H9 (cell line): ENCODE results near the gene FRMD4B. TPM values are rescaled to one million over a fixed set of nuclear protein-coding genes. Genes with fewer than 3 reads are reported as not detected.
A peak's percentile ranks its signal among the peaks of the same experiment; 100 is the strongest.

ENCODE experiments used
- DNase-seq: peaks from one replicate; pipeline ENCODE4 v3.0.0-alpha.2; 2017
- H2AFZ ChIP-seq: one replicate; pipeline ENCODE4 v1.6.1; 2013; ENCODE audit warnings: mild to moderate bottlenecking, low read length, control low read depth, moderate library complexity
- H2AK5ac ChIP-seq: 2 replicates; pipeline ENCODE4 v1.6.1; 2013; ENCODE audit warnings: low read length, control low read depth, mixed read lengths; ENCODE audit not compliant: insufficient read length
- H2BK120ac ChIP-seq: one replicate; pipeline ENCODE4 v1.6.1; 2013; ENCODE audit warnings: low read depth, mild to moderate bottlenecking, low read length, control low read depth, inconsistent platforms; ENCODE audit not compliant: poor library complexity, severe bottlenecking
- H2BK12ac ChIP-seq: 2 replicates; pipeline ENCODE4 v1.6.1; 2013; ENCODE audit warnings: low read length, control low read depth, mixed read lengths, low read depth; ENCODE audit not compliant: insufficient read length
- H2BK15ac ChIP-seq: 2 replicates; pipeline ENCODE4 v1.6.1; 2013; ENCODE audit warnings: low read depth, low read length, control low read depth
- H2BK20ac ChIP-seq: one replicate; pipeline ENCODE4 v1.6.1; 2013; ENCODE audit warnings: low read depth, mild to moderate bottlenecking, low read length, control low read depth, inconsistent platforms; ENCODE audit not compliant: poor library complexity, severe bottlenecking
- H2BK5ac ChIP-seq: 2 replicates; pipeline ENCODE4 v1.6.1; 2013; ENCODE audit warnings: low read length, control low read depth, mixed read lengths; ENCODE audit not compliant: insufficient read length
- H3K14ac ChIP-seq: 2 replicates; pipeline ENCODE4 v1.6.1; 2013; ENCODE audit warnings: low read length, control low read depth; ENCODE audit not compliant: insufficient read depth
- H3K18ac ChIP-seq: 2 replicates; pipeline ENCODE4 v1.6.1; 2013; ENCODE audit warnings: low read depth, mild to moderate bottlenecking, mixed read lengths, low read length, control low read depth; ENCODE audit not compliant: insufficient read length
- H3K23ac ChIP-seq: 2 replicates; pipeline ENCODE4 v1.6.1; 2013; ENCODE audit warnings: low read length, control low read depth, mixed read lengths, low read depth; ENCODE audit not compliant: insufficient read length
- H3K23me2 ChIP-seq: 2 replicates; pipeline ENCODE4 v1.6.1; 2013; ENCODE audit warnings: low read depth, mild to moderate bottlenecking, mixed read lengths, low read length, control low read depth; ENCODE audit not compliant: insufficient read length, poor library complexity, severe bottlenecking
- H3K27ac ChIP-seq: 2 replicates; pipeline ENCODE4 v1.5.1; 2013; ENCODE audit warnings: low read length, control low read depth, mixed read lengths, low read depth; ENCODE audit not compliant: insufficient read length
- H3K27me3 ChIP-seq: 2 replicates; pipeline ENCODE4 v1.6.1; 2013; ENCODE audit warnings: low read length, control low read depth, inconsistent platforms; ENCODE audit not compliant: insufficient read depth
- H3K4ac ChIP-seq: 2 replicates; pipeline ENCODE4 v1.6.1; 2013; ENCODE audit warnings: low read depth, mild to moderate bottlenecking, control low read depth, inconsistent platforms, low read length, moderate library complexity
- H3K4me1 ChIP-seq: 2 replicates; pipeline ENCODE4 v1.6.1; 2013; ENCODE audit warnings: low read length, control low read depth, inconsistent platforms; ENCODE audit not compliant: insufficient read depth
- H3K4me2 ChIP-seq: 2 replicates; pipeline ENCODE4 v1.6.1; 2013; ENCODE audit warnings: low read length, control low read depth, mixed read lengths; ENCODE audit not compliant: insufficient read length, insufficient read depth
- H3K56ac ChIP-seq: 2 replicates; pipeline ENCODE4 v1.6.1; 2013; ENCODE audit warnings: low read depth, mild to moderate bottlenecking, mixed read lengths, low read length, control low read depth; ENCODE audit not compliant: insufficient read length
- H3K79me1 ChIP-seq: 2 replicates; pipeline ENCODE4 v1.6.1; 2013; ENCODE audit warnings: low read depth, mild to moderate bottlenecking, moderate library complexity, low read length, control low read depth, inconsistent platforms; ENCODE audit not compliant: insufficient read depth, poor library complexity, severe bottlenecking
- H3K79me2 ChIP-seq: 2 replicates; pipeline ENCODE4 v1.6.1; 2013; ENCODE audit warnings: low read length, control low read depth, inconsistent platforms; ENCODE audit not compliant: insufficient read depth
- H3K9ac ChIP-seq: 2 replicates; pipeline ENCODE4 v1.6.1; 2013; ENCODE audit warnings: low read length, control low read depth, mixed read lengths; ENCODE audit not compliant: insufficient read length; ENCODE audit errors: extremely low read depth
- H3K9me3 ChIP-seq: one replicate; pipeline ENCODE4 v1.6.1; 2013; ENCODE audit warnings: low read depth, low read length, inconsistent platforms; ENCODE audit not compliant: control insufficient read depth
- H3T11ph ChIP-seq: one replicate; pipeline ENCODE4 v1.6.1; 2013; ENCODE audit warnings: mild to moderate bottlenecking, low read length, control low read depth, inconsistent platforms
- H4K20me1 ChIP-seq: one replicate; pipeline ENCODE4 v1.6.1; 2013; ENCODE audit not compliant: control insufficient read depth, insufficient read length, insufficient read depth
- H4K5ac ChIP-seq: 2 replicates; pipeline ENCODE4 v1.6.1; 2013; ENCODE audit warnings: low read depth, mild to moderate bottlenecking, mixed read lengths, low read length, control low read depth; ENCODE audit not compliant: insufficient read length
- H4K8ac ChIP-seq: replicated peaks from 2 replicates; pipeline ENCODE4 v1.6.1; 2013; ENCODE audit warnings: low read length, control low read depth, mixed read lengths, low read depth; ENCODE audit not compliant: insufficient read length
- H4K91ac ChIP-seq: 2 replicates; pipeline ENCODE4 v1.6.1; 2013; ENCODE audit warnings: low read depth, mild to moderate bottlenecking, moderate library complexity, mixed read lengths, low read length, control low read depth; ENCODE audit not compliant: insufficient read length
- H3K27ac Mint-ChIP-seq, 3 experiments: 2 replicates in 2 of 3; 3 replicates in 1 of 3; pipeline ENCODE4 v1.8.0; 2020 to 2021; ENCODE audit warnings: mixed read lengths in 3 of 3, mild to moderate bottlenecking in 1 of 3, moderate library complexity in 1 of 3
- H3K27me3 Mint-ChIP-seq: 2 replicates; pipeline ENCODE4 v1.8.0; 2021; ENCODE audit warnings: low read depth, mild to moderate bottlenecking, moderate library complexity, mixed read lengths
- H3K36me3 Mint-ChIP-seq, 3 experiments: 2 replicates in 2 of 3; 3 replicates in 1 of 3; pipeline ENCODE4 v1.8.0; 2020 to 2021; ENCODE audit warnings: low read depth in 3 of 3, mixed read lengths in 3 of 3; ENCODE audit not compliant: insufficient read depth in 1 of 3
- H3K4me1 Mint-ChIP-seq, 2 experiments: 2 replicates each; pipeline ENCODE4 v1.8.0; 2020; ENCODE audit warnings: mixed read lengths in 2 of 2
- H3K4me3 Mint-ChIP-seq, 2 experiments: 2 replicates in 1 of 2; 3 replicates in 1 of 2; pipeline ENCODE4 v1.8.0; 2020 to 2021; ENCODE audit warnings: mild to moderate bottlenecking in 2 of 2, mixed read lengths in 2 of 2, moderate library complexity in 1 of 2
- H3K9me3 Mint-ChIP-seq, 2 experiments: 2 replicates in 1 of 2; 3 replicates in 1 of 2; pipeline ENCODE4 v1.8.0; 2020; ENCODE audit warnings: mild to moderate bottlenecking in 2 of 2, mixed read lengths in 2 of 2, moderate library complexity in 1 of 2
- WGBS: extraction: QIAGEN DNeasy Blood & Tissue Kit; methylation state at CpG from one replicate; pipeline ENCODE4 v1.1.7; 2013; ENCODE audit warnings: missing lambda C conversion rate, low lambda C conversion rate, mixed read lengths; ENCODE audit not compliant: insufficient read length; ENCODE audit errors: extremely low coverage; 5-methylcytosine and 5-hydroxymethylcytosine counted together
- total RNA-seq: library from RNA; stranded (reverse); gene quantifications from 2 replicates; pipeline ENCODE4 v1.2.1, GENCODE V29; 2021
- TF ChIP-seq, protein P1 (sequence below): fragments of 200-600 bp; sonication (generic); conservative IDR thresholded peaks from 3 replicates; pipeline ENCODE4 v1.8.0; 2021; ENCODE audit warnings: antibody characterized with exemption, mild to moderate bottlenecking

The FRMD4B gene
- total RNA-seq, 1 experiment from 2014 or later: 3.4 TPM

- Histone ChIP-seq H2BK120ac (no peak overlapping the region), H3K14ac (no peak overlapping the region), H3K4ac (no peak overlapping the region), H4K91ac (no peak overlapping the region), H4K8ac (no peak overlapping the region), H3K27ac (no peak overlapping the region), H3K18ac (no peak overlapping the region), H3K23me2 (no peaks in the 10 kb centered on the region), H3K27me3 (no peaks in the 10 kb centered on the region), H3K4me1 (no peaks in the 10 kb centered on the region), H3T11ph (no peak overlapping the region), H3K9me3 (no peaks in the 10 kb centered on the region), H3K4me2 (no peak overlapping the region), H4K20me1 (no peaks in the 10 kb centered on the region), H3K23ac (no peak overlapping the region), H2BK15ac (no peak overlapping the region), H3K9ac (no peak overlapping the region), H3K56ac (no peak overlapping the region), H2AK5ac (no peak overlapping the region), H4K5ac (no peak overlapping the region), H2BK5ac (no peak overlapping the region), H2BK12ac (no peak overlapping the region), H3K79me2 (no peaks in the 10 kb centered on the region), H3K79me1 (no peaks in the 10 kb centered on the region), H2AFZ (no peak overlapping the region), H2BK20ac (no peak overlapping the region)
- Mint-ChIP-seq H3K9me3 (no peaks in the 10 kb centered on the region), H3K4me1 (peaks cover 9 to 12% of the 10 kb centered on the region in 2 experiments), H3K27me3 (no peaks in the 10 kb centered on the region), H3K27ac (peak overlapping the region in 1 of 3 experiments; percentile 56; a peak in 1 of 7 replicates), H3K36me3 (no peaks in the 10 kb centered on the region), H3K4me3 (no peak overlapping the region)
- DNase-seq: no peak
- TF ChIP-seq, protein P1, sequence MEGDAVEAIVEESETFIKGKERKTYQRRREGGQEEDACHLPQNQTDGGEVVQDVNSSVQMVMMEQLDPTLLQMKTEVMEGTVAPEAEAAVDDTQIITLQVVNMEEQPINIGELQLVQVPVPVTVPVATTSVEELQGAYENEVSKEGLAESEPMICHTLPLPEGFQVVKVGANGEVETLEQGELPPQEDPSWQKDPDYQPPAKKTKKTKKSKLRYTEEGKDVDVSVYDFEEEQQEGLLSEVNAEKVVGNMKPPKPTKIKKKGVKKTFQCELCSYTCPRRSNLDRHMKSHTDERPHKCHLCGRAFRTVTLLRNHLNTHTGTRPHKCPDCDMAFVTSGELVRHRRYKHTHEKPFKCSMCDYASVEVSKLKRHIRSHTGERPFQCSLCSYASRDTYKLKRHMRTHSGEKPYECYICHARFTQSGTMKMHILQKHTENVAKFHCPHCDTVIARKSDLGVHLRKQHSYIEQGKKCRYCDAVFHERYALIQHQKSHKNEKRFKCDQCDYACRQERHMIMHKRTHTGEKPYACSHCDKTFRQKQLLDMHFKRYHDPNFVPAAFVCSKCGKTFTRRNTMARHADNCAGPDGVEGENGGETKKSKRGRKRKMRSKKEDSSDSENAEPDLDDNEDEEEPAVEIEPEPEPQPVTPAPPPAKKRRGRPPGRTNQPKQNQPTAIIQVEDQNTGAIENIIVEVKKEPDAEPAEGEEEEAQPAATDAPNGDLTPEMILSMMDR: no peak
- WGBS: no CpG with 5 or more reads among the region's 7 CpGs
Measured at GRCh38 chr3:69194431-69195165, 191.3 kb downstream of the FRMD4B start.
